HG03575 (cell line): ENCODE results near the gene PAM16.

Experiments used
- ATAC-seq: cut with Tn5 transposase; IDR thresholded peaks from one replicate; pipeline ENCODE4 v1.9.1; 2021; ENCODE audit not compliant: unreplicated experiment, insufficient number of reproducible peaks, low FRiP score; ENCODE audit errors: extremely low read depth

The PAM16 gene

GRCh38 chr16:4373356-4373908 is 22.3 kb upstream of the PAM16 start:
- no peak for ATAC-seq

GRCh38 chr16:4372578-4373355 is 21.6 kb upstream of the PAM16 start:
- ATAC-seq: no peak

- ATAC-seq: no peak
Measured at GRCh38 chr16:4372001-4372577, 21.0 kb upstream of the PAM16 start.

GRCh38 chr16:4371357-4372000 is 20.4 kb upstream of the PAM16 start, which contains the start of gene VASN:
Gene VASN (plus strand): TSS chr16:4371848. CDS start chr16:4380878, 9,030 bp downstream.
- no peak for ATAC-seq

GRCh38 chr16:4370570-4371356 is 19.6 kb upstream of the PAM16 start:
- ATAC-seq: no peak

DNA sequence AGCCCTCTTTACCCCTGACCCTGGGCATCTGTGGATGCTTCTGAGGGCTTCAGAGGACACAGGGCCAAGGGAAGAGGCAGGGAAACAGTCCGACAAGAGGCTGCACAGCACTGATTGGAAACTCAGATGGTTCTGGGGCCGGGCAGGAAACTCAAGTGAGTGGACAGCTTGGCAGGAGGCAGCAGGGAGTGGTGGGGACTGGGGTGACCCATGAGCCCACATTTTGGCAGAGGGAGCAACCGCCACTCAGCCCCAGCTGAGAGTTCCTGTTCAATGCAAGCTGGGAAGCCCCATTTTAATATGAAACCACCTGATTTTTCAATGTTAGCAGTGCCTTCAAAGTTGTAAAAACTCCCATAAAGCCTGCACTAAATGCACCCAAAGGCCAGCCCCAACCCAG is 19.0 kb upstream of the PAM16 start:
- ATAC-seq: no peak

GRCh38 chr16:4369007-4369733 is 18.0 kb upstream of the PAM16 start:
- no peak for ATAC-seq

DNA sequence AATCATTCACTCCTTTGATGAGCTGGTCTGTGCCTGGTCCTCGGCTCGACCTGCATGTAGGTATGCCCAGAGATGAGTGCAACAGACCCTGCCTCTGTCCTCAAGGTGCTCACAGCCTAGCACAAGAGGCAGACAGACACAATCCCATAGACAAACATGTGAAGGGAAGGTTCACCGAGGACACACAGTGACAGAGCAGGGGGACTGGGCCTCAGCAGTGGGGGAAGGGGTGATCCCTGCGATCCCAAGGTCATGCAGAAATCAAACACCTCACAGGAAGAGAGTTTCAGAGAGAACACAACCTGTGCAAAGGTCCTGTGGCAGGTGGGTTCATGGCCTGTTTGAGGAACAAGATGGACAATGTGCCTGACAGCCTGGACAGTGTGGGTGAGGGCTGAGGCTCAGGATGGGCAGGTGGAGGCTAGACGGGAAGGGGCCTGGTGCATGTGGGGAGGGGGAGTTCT is 16.3 kb upstream of the PAM16 start:
- no peak for ATAC-seq

- no peak for ATAC-seq
Measured at GRCh38 chr16:4366016-4366415, 14.9 kb upstream of the PAM16 start.

DNA sequence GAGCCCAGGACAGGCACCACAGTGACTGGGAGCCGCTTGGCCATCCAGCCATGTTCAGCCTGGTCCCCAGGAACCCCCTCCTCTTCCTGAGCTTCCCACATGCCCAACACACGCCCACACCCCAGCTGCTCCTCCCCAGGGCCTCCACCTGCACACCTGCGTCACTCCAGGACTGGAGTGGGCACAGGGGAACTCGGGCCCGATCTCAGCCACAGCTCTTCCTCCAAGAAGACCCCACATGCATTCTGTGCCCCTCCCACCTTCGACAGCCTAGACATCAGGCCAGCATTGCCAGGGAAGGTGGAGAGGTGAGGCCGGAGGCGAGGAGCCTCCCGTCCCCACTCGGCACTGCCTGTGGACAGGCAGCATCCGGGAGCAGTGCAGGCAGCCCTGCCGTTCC is 14.5 kb upstream of the PAM16 start:
- ATAC-seq: no peak

GRCh38 chr16:4365014-4365406 is 13.9 kb upstream of the PAM16 start:
- no peak for ATAC-seq

GRCh38 chr16:4364196-4365013 is 13.3 kb upstream of the PAM16 start:
- ATAC-seq: no peak

GRCh38 chr16:4362476-4363135 is 11.5 kb upstream of the PAM16 start:
- ATAC-seq: no peak

DNA sequence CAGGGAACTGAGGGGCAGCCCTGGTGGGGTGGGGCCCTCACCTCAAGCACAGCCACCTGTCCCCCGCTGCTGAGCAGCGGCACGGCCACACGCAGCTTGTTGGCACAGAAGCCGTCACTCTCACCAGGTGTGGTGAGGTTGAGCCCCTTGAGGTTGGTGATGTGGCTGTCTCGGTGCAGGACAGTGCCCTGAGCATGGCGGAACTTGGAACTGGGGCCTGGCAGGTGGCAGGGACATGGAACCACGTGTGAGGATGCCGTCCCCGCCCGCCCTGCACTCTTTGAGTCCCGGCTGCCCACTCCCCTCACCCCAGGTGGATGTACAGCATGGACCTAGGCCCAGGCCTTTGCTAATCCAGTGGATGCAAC is 10.8 kb upstream of the PAM16 start:
- no peak for ATAC-seq

- no peak for ATAC-seq
Measured at GRCh38 chr16:4361033-4361943, 10.2 kb upstream of the PAM16 start.

GRCh38 chr16:4360538-4361021 is 9.5 kb upstream of the PAM16 start:
- ATAC-seq: no peak
